Fibroblast of skin of left quadriceps (primary cell): Measurements from ENCODE around the gene NUDT4B.
"Not testable (repeated sequence)": the region's sequence is repeated elsewhere in the genome, so short reads cannot be mapped to it uniquely, and the experiment has no call there.

ENCODE experiments used
- DNase-seq, 2 experiments: peaks; one replicate each; pipeline ENCODE4 v3.0.0-alpha.2; 2013; ENCODE audit warnings: low read depth in 2 of 2

NUDT4B gene

GRCh38 chr1:148793762-148794332, 45.3 kb downstream of the NUDT4B start:
- DNase-seq: not testable (repeated sequence)
